Kidney (tissue), 14 donors: ENCODE results near the gene SLC22A23. TPM values are rescaled to one million over a fixed set of nuclear protein-coding genes. Genes with fewer than 3 reads are reported as not detected.

Experiments used
- DNase-seq, 5 donors: peaks; one replicate each; pipeline ENCODE4 v3.0.0-alpha.2; 2013 to 2020
- FAIRE-seq: peaks from 2 replicates; lab custom pipeline; 2012; peaks lifted over from hg19 to GRCh38; lab: Jason Lieb, UNC
- H3K27ac ChIP-seq, 2 donors: one replicate each; pipeline ENCODE4 v1.7.0; 2013; ENCODE audit warnings: low read depth in 2 of 2, low read length in 2 of 2, inconsistent platforms in 1 of 2
- H3K27me3 ChIP-seq: one replicate; pipeline ENCODE4 v1.7.1; 2013; ENCODE audit warnings: low read length, inconsistent platforms; ENCODE audit not compliant: control insufficient read depth, insufficient read depth
- H3K36me3 ChIP-seq, 3 donors: one replicate each; pipeline versions ENCODE4 v1.7.0 to v1.7.1; 2013; ENCODE audit warnings: low read length in 3 of 3, control low read depth in 1 of 3, inconsistent platforms in 1 of 3; ENCODE audit not compliant: insufficient read depth in 3 of 3, control insufficient read depth in 2 of 3
- H3K4me1 ChIP-seq, 3 donors: one replicate each; pipeline versions ENCODE4 v1.7.0 to v1.7.1; 2013; ENCODE audit warnings: low read length in 3 of 3, inconsistent platforms in 1 of 3, low read depth in 1 of 3; ENCODE audit not compliant: control insufficient read depth in 2 of 3, insufficient read depth in 2 of 3
- H3K4me3 ChIP-seq, 3 donors: one replicate each; pipeline versions ENCODE4 v1.7.0 to v1.8.1; 2013; ENCODE audit warnings: low read length in 3 of 3, control low read depth in 1 of 3, inconsistent platforms in 1 of 3
- H3K9ac ChIP-seq, 3 donors: one replicate each; pipeline versions ENCODE4 v1.7.0 to v1.7.1; 2013; ENCODE audit warnings: low read length in 3 of 3, control low read depth in 1 of 3, inconsistent platforms in 1 of 3
- H3K9me3 ChIP-seq, 3 donors: one replicate each; pipeline versions ENCODE4 v1.7.0 to v1.7.1; 2013; ENCODE audit warnings: low read length in 3 of 3, control low read depth in 1 of 3, inconsistent platforms in 1 of 3; ENCODE audit not compliant: control insufficient read depth in 2 of 3, insufficient read depth in 1 of 3
- intact Hi-C: fragments of 100-400 bp; cut with DNase I; formaldehyde crosslinking; loops from one replicate; pipeline ENCODE4 v1.11.1; 2022
- polyA plus RNA-seq: library from polyadenylated mRNA; stranded (reverse); fragments of 350-450 nt; fragmentation: Illumina TruSeq; extraction: RNeasy Lipid Tissue Mini Kit (QIAGEN cat#74804); gene quantifications from one replicate; pipeline ENCODE4 v1.2.3, GENCODE V29; 2014; ENCODE audit warnings: low read depth, low replicate concordance; ENCODE audit not compliant: insufficient read depth
- total RNA-seq: library from RNA; stranded (reverse); fragmentation: NEBNext Ultra II Directional; extraction: Animal tissue kit (Norgen Biotek cat#: 25700); gene quantifications from one replicate; pipeline ENCODE4 v1.2.1, GENCODE V29; 2021
- TF ChIP-seq, protein P1 (sequence below): IDR thresholded peaks from 3 replicates; pipeline ENCODE4 v1.5.1; 2012; ENCODE audit warnings: mild to moderate bottlenecking, moderate library complexity, borderline replicate concordance; ENCODE audit not compliant: insufficient read depth; ENCODE audit errors: extremely low read depth
- donor health status: control.
- donor health status: control.
- donor health status: control.
- donor health status: control.
- donor health status: control.
- donor health status: DM: yes; HTN: yes; CAD: no.
- donor health status: Normal renal cell carcinoma (clear cell type).

SLC22A23 gene
- total and polyA plus RNA-seq, 2 donors from 2014 or later, result 5.3 to 5.7 TPM

DNA sequence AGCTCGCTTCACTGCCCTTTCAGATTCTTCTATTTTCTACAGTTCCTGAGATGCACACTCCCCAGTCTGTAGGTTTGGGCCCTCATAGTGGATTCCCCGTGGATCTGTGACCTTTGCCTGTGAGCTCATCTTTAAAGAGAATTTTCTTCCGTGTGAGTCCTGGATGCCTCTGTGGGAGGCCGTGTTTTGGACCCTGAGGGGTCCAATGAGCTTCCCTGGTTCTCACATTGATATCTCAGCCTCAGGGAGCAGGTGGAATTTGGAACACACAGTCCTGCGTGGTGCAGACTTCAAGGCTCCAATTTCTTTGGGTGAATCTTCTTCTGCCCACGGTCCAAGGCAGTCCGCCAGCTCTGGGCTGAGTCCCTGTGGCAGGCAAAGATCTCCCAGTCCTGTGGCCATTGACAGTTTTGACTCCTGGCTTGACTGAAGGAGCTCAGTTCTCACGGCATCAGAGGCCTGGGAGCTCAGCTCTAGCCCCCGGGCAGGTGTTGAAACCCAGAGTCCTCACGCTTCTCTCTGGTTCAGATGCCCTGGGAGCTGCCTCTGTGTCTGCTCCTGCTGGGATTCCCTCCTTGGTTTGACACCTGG, 137.1 kb downstream of the SLC22A23 start:
- H3K9ac ChIP-seq, result no peak overlapping the region
- no peaks in the 10 kb centered on the region for H3K36me3 ChIP-seq
- intact Hi-C loops, result no loop called here
- no peaks in the 10 kb centered on the region for H3K27me3 ChIP-seq
- no peak overlapping the region for H3K27ac ChIP-seq
- DNase-seq (no peak), FAIRE-seq (no peak)
- no peaks in the 10 kb centered on the region for H3K9me3 ChIP-seq
- no peak overlapping the region for H3K4me3 ChIP-seq
- H3K4me1 ChIP-seq, result no peaks in the 10 kb centered on the region
- TF ChIP-seq, protein P1, sequence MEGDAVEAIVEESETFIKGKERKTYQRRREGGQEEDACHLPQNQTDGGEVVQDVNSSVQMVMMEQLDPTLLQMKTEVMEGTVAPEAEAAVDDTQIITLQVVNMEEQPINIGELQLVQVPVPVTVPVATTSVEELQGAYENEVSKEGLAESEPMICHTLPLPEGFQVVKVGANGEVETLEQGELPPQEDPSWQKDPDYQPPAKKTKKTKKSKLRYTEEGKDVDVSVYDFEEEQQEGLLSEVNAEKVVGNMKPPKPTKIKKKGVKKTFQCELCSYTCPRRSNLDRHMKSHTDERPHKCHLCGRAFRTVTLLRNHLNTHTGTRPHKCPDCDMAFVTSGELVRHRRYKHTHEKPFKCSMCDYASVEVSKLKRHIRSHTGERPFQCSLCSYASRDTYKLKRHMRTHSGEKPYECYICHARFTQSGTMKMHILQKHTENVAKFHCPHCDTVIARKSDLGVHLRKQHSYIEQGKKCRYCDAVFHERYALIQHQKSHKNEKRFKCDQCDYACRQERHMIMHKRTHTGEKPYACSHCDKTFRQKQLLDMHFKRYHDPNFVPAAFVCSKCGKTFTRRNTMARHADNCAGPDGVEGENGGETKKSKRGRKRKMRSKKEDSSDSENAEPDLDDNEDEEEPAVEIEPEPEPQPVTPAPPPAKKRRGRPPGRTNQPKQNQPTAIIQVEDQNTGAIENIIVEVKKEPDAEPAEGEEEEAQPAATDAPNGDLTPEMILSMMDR, result no peak

- intact Hi-C loops, result no loop called here
- Histone ChIP-seq H3K27me3 (no peaks in the 10 kb centered on the region), H3K9me3 (no peaks in the 10 kb centered on the region), H3K4me1 (no peaks in the 10 kb centered on the region), H3K4me3 (no peak overlapping the region), H3K9ac (no peak overlapping the region), H3K27ac (no peak overlapping the region), H3K36me3 (no peaks in the 10 kb centered on the region)
- no peak for DNase-seq
- FAIRE-seq, result no peak
- TF ChIP-seq, protein P1, result no peak
Measured at GRCh38 chr6:3318821-3319540, 137.9 kb downstream of the SLC22A23 start.

GRCh38 chr6:3318226-3318625, 138.6 kb downstream of the SLC22A23 start:
- no peak overlapping the region for H3K27ac ChIP-seq
- no peak for DNase-seq
- H3K9me3 ChIP-seq, result no peaks in the 10 kb centered on the region
- no peaks in the 10 kb centered on the region for H3K36me3 ChIP-seq
- H3K4me1 ChIP-seq, result no peaks in the 10 kb centered on the region
- H3K9ac ChIP-seq, result no peak overlapping the region
- TF ChIP-seq, protein P1, result no peak
- no peaks in the 10 kb centered on the region for H3K27me3 ChIP-seq
- H3K4me3 ChIP-seq, result no peak overlapping the region
- intact Hi-C loops, result no loop called here
- no peak for FAIRE-seq
